ENCODE results near the gene RAB29. TPM values are rescaled to one million over a fixed set of nuclear protein-coding genes. Genes with fewer than 3 reads are reported as not detected.
A peak's percentile ranks its signal among the peaks of the same experiment; 100 is the strongest.

Gene RAB29
- total RNA-seq, 4 donors from 2014 or later: 17.0 to 74.8 (median 43.4) TPM

GRCh38 chr1:205802060-205802459 is 26.8 kb upstream of the RAB29 start:
- TF ChIP-seq EP300 (IDR thresholded peaks at IDR 0.05): no peak
- no peak for TF ChIP-seq POLR2AphosphoS5 (IDR thresholded peaks at IDR 0.05)
- TF ChIP-seq, protein P1, sequence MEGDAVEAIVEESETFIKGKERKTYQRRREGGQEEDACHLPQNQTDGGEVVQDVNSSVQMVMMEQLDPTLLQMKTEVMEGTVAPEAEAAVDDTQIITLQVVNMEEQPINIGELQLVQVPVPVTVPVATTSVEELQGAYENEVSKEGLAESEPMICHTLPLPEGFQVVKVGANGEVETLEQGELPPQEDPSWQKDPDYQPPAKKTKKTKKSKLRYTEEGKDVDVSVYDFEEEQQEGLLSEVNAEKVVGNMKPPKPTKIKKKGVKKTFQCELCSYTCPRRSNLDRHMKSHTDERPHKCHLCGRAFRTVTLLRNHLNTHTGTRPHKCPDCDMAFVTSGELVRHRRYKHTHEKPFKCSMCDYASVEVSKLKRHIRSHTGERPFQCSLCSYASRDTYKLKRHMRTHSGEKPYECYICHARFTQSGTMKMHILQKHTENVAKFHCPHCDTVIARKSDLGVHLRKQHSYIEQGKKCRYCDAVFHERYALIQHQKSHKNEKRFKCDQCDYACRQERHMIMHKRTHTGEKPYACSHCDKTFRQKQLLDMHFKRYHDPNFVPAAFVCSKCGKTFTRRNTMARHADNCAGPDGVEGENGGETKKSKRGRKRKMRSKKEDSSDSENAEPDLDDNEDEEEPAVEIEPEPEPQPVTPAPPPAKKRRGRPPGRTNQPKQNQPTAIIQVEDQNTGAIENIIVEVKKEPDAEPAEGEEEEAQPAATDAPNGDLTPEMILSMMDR (IDR thresholded peaks at IDR 0.05): no peak
- TF ChIP-seq POLR2A (IDR thresholded peaks at IDR 0.05): no peak
- Histone ChIP-seq H3K4me1 (peaks cover 0 to 50% (median 6%) of the 10 kb centered on the region in 3 donors), H3K4me3 (no peak overlapping the region), H3K36me3 (peaks cover 0 to 39% of the 10 kb centered on the region in 2 donors), H3K27ac (no peak overlapping the region), H3K27me3 (no peaks in the 10 kb centered on the region), H3K9me3 (no peaks in the 10 kb centered on the region)
- WGBS, 2 donors (ENCODE audit: low coverage in 1 of 2): 54 to 100% methylated on average over 1 to 2 of the region's 8 CpGs
- ATAC-seq: no peak

- H3K4me3 ChIP-seq: no peak overlapping the region
- H3K27me3 ChIP-seq: no peaks in the 10 kb centered on the region
- TF ChIP-seq, protein P1 (IDR thresholded peaks at IDR 0.05): no peak
- TF ChIP-seq POLR2AphosphoS5 (IDR thresholded peaks at IDR 0.05) (no peak), POLR2A (IDR thresholded peaks at IDR 0.05) (no peak), EP300 (IDR thresholded peaks at IDR 0.05) (no peak)
- peaks cover 0 to 42% (median 6%) of the 10 kb centered on the region in 3 donors for H3K4me1 ChIP-seq
- 63% methylated on average over 5 of the region's 7 CpGs; no CpG with 5 or more reads in 1 of the 2 donors for WGBS, 2 donors (ENCODE audit: low coverage in 1 of 2)
- peak overlapping the region in 1 of 4 donors; percentile 24 for H3K27ac ChIP-seq
- no peak for ATAC-seq
- no peaks in the 10 kb centered on the region for H3K9me3 ChIP-seq
- peaks cover 0 to 49% of the 10 kb centered on the region in 2 donors for H3K36me3 ChIP-seq
Observed at GRCh38 chr1:205800981-205801703, 25.9 kb upstream of the RAB29 start.

DNA sequence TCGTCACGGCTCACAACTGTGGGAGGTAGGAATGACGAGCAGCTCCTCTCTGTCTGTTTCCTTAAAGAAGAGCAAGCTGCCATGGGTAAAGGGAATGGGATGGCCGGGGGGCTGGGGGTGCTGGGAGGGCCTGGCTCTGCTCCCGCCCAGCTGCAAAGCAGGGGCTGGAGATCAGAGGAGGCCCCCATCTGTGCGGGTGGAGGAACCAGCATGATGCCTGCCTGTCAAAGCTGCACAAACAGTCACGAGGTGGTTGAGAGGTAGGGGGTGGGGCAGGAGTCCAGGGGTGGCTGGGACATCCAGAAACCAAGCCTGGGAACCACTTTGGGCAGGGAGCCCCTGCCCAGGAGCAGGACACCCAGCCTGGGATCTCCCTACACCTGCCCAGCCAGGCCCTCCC is 25.1 kb upstream of the RAB29 start:
- Histone ChIP-seq H3K4me1 (peaks cover 0 to 35% (median 0%) of the 10 kb centered on the region in 3 donors), H3K4me3 (no peak overlapping the region), H3K9me3 (no peaks in the 10 kb centered on the region), H3K36me3 (peaks cover 0 to 56% of the 10 kb centered on the region in 2 donors), H3K27ac (no peak overlapping the region), H3K27me3 (no peaks in the 10 kb centered on the region)
- 33% methylated on average over 1 of the region's 7 CpGs; no CpG with 5 or more reads in 1 of the 2 donors for WGBS, 2 donors (ENCODE audit: low coverage in 1 of 2)
- TF ChIP-seq POLR2A (IDR thresholded peaks at IDR 0.05) (no peak), EP300 (IDR thresholded peaks at IDR 0.05) (no peak)
- no peak for ATAC-seq

DNA sequence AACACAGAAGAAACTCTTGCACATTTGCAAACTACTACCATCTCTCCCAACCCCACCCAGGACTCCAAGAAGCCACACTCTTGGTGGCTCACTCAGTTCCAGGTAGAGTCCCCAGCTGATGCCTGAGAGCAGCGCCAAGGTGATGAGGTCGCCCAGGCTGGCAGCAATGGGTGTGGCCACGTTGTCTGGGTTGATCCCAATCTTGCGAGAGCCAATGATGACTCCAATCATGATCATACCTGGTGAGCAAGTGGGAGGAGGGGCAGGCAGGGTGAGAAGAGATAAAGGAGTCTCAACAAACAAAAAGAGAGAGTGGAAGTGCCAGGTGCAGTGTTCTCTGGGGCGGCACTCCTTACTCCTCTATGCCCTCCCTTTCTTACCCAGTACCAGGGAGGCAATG is 23.3 kb upstream of the RAB29 start:
- no peak for TF ChIP-seq POLR2AphosphoS5 (IDR thresholded peaks at IDR 0.05)
- TF ChIP-seq, protein P1 (IDR thresholded peaks at IDR 0.05): no peak
- no peak for TF ChIP-seq EP300 (IDR thresholded peaks at IDR 0.05)
- no peak for TF ChIP-seq POLR2A (IDR thresholded peaks at IDR 0.05)
- no peaks in the 10 kb centered on the region for H3K9me3 ChIP-seq
- no peak overlapping the region for H3K27ac ChIP-seq
- 56 to 80% methylated on average over 2 of the region's 5 CpGs for WGBS, 2 donors (ENCODE audit: low coverage in 1 of 2)
- no peak for ATAC-seq
- H3K4me1 ChIP-seq: peaks cover 0 to 21% (median 0%) of the 10 kb centered on the region in 3 donors
- peaks cover 0 to 74% of the 10 kb centered on the region in 2 donors for H3K36me3 ChIP-seq
- H3K27me3 ChIP-seq: no peaks in the 10 kb centered on the region
- no peak overlapping the region for H3K4me3 ChIP-seq

- H3K36me3 ChIP-seq: peaks cover 0 to 88% of the 10 kb centered on the region in 2 donors
Observed at GRCh38 chr1:205797168-205797567, 21.9 kb upstream of the RAB29 start.

More at GRCh38 chr1:205797168-205797567, 21.9 kb upstream of the RAB29 start:
- Histone ChIP-seq H3K4me1 (peaks cover 0 to 19% (median 0%) of the 10 kb centered on the region in 3 donors), H3K27ac (no peak overlapping the region), H3K9me3 (no peaks in the 10 kb centered on the region), H3K4me3 (no peak overlapping the region), H3K27me3 (no peaks in the 10 kb centered on the region)
- no CpG with 5 or more reads among the region's 2 CpGs for WGBS, 2 donors (ENCODE audit: low coverage in 1 of 2)
- ATAC-seq: no peak
- TF ChIP-seq EP300 (IDR thresholded peaks at IDR 0.05) (no peak), POLR2A (IDR thresholded peaks at IDR 0.05) (no peak), POLR2AphosphoS5 (IDR thresholded peaks at IDR 0.05) (no peak)
- TF ChIP-seq, protein P1 (IDR thresholded peaks at IDR 0.05): no peak

Data from gastroesophageal sphincter (tissue), 4 donors.